Pons (tissue), 1 donor: ENCODE results near the gene MPC1L.
A peak's percentile ranks its signal among the peaks of the same experiment; 100 is the strongest.
"Not testable (repeated sequence)": the region's sequence is repeated elsewhere in the genome, so short reads cannot be mapped to it uniquely, and the experiment has no call there.

Experiments
- DNase-seq: peaks from one replicate; pipeline ENCODE4 v3.0.0-alpha.2; 2016; ENCODE audit warnings: low spot score

Gene MPC1L

DNA sequence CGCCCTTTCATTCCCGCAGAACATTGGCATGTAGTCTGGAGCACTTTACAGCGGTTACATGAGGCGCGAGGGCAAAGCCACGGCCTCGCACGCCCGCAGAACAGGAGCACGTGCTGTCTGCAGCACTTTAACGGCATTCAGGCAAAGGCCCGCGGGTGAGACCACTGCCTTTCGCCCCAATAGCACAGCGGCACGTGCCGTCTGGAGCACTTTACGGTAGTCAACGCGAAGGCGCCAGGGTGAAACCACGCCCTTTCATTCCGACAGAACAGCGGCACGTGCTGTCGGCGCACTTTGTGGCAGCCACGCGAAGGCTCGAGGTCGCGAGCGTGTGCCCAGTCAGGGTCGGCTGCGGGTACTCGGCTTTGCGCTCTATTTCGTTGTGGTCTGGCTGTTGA, at the start of gene MPC1L:
Gene MPC1L, plus strand, starts transcription at position 290 of the 398 bp plus-strand sequence. CDS start 138 bp downstream, outside the sequence.
- no peak for DNase-seq

DNA sequence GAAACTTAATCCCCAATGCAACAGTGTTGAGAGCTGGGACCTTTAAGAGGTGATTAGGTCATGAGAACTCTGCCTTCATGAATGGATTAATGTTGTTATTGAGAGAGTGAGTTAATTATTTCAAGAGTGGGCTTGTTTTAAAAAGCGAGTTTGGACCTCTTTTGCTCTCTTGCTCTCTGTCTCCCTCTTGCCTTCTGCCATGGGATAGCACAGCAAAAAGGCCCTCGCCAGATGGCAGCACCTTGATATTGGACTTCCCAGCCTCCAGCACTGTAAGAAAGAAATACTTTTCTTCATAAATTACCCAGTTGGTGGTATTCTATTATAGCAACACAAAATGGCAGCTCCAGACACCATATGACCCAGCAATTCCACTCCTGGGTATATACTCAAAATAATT, 49.5 kb upstream of the MPC1L start:
- DNase-seq: no peak

DNA sequence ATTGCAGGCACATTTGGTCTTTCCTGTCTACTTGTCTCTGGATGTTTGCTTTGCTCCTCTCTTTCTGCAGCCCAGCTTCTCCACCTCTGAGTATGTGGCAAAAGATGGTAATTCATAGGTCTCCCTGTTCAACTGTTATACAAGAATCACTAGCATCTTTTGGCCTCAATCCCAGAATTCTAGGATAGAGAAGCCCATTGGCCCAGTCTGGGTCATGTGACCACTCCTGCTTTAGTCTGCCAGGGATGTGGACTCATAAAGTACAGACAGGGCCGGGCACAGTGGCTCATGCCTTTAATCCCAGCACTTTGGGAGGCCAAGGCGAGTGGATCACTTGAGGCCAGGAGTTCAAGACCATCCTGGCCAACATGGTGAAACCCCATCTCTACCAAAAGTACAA, 47.8 kb upstream of the MPC1L start:
- peak; percentile 66 for DNase-seq

DNA sequence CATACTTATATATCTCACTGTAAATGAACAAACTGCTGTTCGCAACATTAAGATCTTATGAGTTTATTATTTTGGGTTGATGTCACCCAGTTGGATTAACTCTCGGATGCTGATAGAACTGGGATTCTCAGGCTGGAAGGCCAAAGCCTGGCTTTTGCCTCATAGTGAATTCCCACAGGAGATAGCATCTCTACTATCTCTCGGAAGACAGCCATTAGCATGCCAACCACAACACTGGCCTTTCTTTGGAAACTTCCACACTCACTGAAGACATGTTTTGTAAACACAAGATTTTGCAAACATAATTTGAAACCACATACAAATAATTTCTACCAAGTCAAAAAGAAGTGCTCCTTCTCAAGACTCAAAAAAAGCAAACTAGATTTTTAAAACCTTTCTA, 46.9 kb upstream of the MPC1L start:
- DNase-seq: no peak

DNA sequence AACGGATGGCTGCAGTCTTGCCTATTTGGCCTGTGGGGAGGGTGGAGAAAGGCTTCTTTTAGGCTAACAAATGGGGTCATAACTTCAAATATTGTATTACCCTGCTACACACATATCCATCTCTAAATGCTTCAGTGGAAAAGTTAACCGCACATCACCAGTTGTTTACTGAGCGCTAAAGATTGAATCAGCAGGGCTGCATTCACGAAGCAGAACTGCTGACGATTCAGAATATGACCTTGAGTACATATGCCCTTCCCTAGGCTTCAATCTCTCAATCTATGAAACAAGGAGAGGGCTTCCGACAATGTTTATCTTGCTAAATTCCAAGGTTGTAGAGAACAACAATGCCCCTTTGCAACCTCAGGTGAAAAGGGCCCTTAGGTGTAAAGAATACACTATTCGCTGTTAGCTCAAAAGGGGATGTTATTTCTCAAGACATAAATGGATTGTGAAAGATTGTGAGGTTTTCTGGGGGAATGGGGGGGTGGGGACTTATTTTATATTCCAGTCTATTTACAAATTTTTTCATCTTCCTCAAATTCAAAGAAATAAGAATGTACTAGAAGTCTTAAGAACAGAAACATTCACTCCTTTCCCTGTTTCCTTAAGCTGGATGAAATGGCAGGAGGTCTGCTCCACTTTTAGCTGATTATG, 45.1 kb upstream of the MPC1L start:
- DNase-seq: no peak

DNA sequence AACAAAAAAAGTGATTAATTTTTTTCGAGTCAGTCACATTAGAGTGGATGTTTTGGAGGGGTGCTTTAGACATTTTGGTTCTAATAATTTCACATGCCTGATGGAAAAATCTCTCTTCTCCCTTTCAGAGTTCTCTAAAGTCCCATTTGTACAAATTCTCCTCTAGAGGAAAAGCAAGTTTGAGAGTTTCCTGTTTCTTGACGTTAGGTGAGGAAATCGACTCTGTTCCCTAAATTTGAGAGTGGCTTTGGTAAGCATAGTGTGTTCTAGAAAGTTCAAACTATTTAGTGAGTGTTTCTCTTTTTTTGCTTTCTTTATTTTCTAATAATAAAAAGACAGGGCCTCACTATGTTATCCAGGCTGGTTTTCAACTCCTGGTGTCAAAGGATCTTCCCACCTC, 44.1 kb upstream of the MPC1L start:
- DNase-seq: peak; percentile 13

DNA sequence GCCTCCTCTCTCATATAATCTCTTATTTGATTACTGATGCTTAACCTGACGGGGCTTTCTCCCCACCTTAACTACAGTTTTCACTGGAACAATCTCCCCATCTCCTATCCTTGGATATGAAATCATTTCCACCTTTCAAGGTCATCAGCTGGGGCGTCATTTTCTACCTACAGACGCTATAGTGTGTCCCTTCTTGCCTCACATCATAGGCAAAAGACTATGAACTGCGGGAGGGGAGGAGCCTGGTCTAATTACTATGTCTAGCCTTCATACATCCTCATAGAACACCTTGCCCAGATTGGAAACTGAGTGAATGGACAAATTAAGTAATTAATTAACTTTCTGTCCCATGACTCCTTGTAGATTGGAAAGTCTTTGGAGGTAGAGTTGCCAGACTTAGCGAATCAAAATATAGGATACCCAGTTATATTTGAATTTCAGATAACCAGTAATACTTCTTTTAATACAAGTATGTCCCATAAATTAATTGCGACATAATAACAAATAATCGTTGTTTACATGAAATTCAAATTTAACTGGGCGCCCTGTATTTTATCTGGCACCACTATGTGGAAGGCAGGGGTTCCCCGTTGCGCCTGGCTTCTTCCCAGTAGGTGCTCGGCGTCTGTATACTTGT, 43.2 kb upstream of the MPC1L start:
- no peak for DNase-seq

DNA sequence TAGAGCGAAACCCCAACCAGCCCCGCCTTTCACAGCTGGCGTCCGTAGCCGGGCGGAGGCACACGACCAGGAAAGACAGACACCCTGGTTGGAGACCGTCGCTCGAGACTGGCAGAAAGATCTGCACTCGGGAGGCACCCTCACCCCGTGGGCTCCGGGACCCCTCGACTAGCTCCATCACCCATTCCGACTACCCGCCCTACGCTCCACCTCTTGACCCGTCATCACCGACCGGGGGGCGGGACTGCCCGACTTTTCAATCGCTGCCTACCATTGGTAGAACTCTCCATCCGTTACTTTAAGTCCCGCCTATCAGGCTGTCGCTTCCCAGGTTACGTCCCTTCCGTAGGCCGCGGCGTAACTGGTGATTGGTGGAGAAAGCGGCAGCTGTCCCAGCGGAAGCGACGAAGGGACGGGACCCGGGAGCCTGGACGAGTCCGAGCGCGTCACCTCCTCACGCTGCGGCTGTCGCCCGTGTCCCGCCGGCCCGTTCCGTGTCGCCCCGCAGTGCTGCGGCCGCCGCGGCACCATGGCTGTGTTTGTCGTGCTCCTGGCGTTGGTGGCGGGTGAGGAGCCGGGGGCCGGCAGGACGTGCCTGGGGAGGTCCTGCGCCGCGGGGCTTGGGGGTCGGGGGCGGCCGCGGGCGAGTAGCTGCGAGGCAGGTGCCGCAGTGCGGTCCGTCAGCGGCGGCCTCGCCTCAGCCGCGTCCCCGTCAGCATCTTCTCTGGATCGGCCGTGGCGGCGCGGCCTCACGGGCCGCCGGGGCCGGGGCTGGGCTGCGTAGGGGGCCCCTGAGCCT, 42.5 kb upstream of the MPC1L start, which contains the start of gene ATP6AP2:
Gene ATP6AP2, plus strand, starts transcription at position 434 of the 799 bp plus-strand sequence. Its CDS starts 96 bp downstream, at position 530.
- DNase-seq: peak; percentile 94

DNA sequence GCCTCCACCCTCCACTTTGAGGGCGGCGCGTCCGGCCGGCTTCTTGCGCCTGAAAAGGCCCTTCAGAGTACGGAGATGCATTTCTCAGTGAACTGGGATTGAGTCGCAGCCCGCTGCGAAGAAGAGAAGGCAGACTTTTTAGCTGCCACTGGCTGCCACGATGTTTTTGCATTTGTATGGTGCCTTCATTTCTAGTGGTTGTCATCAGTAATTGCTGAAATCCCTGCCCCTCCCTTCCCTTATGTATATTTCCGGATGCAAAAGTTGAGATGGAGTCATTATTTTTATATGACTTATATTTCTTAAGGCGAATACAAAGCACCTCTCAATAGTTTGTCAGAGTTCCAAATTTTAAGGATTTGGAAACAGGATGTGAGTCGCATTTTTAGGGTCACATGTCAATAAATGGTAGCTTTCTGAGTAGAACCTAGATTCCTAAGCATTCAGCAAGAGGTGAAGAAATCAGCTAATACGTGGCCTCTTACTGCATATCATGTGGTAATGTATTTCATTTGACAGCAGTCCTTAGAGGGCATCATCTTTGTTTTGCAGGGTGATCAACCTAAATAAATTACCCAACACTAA, 41.8 kb upstream of the MPC1L start:
- no peak for DNase-seq

DNA sequence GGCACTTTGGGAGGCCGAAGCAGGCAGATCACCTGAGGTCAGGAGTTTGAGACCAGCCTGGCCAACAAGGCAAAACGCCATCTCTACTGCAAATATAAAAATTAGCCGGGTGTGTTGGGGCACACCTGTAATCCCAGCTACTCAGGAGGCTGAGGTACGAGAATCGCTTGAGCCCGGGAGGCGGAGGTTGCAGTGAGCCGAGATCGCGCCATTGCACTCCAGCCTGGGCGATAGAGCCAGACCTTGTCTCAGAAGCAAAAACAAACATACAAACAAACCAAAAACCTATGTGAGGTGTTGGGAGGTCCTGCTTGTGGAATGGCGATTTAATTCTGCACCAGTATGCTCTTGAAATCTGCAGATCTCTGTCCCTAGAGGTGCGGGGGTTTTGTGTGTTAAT, 41.0 kb upstream of the MPC1L start:
- not testable (repeated sequence) for DNase-seq

DNA sequence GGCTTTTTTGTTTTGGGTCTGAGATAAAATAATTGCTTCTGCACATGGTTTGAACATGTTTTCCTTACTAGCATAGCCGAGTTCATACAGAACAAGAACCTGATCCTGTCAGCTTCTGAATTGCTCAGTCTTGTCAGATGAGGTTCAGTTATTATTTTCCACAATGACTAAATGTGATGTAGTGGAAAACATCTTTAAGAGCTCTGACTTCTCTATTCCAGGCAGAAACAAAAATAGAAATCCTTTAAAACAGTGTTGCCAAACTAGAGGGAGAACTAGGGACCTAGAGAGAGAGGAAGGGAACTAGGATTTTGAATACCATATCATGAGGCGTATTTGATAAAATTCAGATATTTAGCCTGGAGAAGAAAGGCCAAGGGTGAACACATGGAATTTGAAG, 40.4 kb upstream of the MPC1L start:
- no peak for DNase-seq

DNA sequence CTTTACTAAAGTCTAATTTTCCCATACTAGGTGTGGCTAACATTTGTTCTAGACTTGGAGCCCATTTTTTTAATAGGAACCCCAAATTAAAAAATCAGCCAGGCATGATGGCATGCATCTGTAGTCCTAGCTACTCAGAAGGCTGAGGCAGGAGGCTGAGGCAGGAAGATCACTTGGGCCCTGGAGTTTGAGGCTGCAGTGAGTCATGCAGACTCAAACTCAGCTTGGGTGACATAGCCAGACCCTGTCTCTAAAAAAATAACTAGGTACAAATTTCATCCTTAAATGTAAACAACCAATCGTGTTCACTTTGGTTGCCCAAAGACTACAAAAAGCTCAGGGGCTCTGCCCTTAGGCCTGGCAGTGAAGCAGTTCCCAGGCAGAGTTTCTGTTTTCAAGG, 35.6 kb upstream of the MPC1L start:
- not testable (repeated sequence) for DNase-seq

DNA sequence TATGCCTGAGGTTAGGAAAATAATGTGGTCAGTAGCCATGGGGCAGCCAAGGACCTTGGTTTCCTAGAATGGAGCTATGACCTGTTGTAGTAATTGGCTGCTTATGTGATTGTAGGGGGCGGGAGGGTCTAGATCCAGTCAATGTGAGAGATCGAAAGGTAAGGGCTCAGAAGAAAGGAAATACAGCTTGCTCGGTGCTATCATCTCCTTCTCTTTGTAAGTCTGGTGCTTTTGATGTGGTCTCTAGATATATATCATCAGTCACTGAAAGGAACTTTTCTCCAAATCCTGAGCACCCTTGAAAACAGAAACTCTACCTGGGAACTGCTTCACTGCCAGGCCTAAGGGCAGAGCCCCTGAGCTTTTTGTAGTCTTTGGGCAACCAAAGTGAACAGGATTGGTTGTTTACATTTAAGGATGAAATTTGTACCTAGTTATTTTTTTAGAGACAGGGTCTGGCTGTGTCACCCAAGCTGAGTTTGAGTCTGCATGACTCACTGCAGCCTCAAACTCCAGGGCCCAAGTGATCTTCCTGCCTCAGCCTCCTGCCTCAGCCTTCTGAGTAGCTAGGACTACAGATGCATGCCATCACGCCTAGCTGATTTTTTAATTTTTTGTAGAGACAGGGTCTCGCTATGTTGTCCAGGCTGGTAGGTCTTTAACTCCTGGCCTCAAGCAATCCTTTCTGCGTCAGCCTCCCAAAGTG, 33.5 kb upstream of the MPC1L start:
- not testable (repeated sequence) for DNase-seq

DNA sequence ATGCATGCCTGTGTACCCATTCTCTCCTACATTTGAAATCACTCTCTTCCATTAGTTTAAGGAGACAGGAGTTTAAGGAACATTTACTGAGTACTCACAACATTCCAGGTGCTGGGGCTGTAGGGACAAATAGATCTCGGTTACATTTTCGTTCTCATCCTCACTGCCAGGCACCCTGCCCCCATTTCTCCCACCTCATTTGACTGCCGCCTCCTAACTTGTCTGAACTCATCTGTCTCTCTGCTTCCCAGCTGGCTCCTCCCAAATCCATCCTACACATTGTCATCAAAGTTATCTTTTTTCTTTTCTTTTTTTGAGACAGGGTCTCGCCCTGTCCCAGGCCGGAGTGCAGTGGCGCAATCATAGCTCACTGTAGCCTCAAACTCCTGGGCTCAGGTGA, 19.8 kb upstream of the MPC1L start:
- no peak for DNase-seq

DNA sequence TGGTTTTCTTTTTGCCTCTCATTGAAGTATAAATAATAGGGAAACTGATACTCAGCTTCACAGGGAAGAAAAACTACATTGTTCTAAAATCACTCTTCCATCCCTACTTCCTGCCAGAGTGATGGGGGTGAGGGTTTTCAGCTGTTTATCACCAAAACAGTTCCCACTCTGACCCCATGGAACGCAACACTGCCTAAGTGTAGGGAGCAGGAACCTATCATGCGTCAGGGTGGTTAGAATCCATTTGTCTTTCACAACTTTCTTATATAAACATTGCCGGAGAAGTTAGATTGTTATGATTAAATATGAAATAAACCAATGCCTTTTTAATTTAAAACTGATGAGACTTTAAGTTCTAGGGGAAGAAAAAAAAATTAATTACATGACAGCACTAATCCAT, 15.8 kb upstream of the MPC1L start:
- no peak for DNase-seq

DNA sequence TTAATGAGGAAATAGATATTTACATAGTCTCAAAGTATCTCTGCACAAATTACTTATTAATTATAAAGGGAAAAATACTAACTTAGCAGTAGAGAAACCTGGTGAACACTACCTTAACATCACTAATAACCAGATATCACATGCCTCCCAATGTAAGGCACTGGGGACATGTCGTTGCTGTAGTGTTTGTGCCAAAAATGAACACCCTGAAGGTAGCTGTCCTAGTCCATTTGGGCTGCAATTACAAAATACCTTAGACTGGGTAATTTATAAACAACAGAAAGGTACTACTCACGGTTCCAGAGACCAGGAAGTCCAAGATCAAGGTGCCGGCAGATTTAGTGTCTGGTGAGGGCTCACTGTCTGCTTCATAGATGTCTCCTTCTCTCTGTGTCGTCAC, 10.7 kb upstream of the MPC1L start:
- DNase-seq: no peak

DNA sequence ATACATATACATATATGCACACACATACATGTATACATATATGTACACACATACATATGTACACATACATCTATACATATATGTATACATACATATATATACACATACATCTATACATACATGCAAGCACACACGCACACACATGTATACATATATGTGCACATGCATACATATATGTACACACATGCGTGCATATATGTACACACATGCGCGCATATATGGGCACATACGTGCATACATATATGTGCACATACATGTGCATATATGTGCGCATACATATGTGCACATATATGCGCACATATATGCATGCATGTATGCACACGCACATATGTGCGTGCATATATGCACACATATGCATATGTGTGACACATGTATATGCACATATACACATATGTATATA, 7.3 kb upstream of the MPC1L start:
- no peak for DNase-seq

DNA sequence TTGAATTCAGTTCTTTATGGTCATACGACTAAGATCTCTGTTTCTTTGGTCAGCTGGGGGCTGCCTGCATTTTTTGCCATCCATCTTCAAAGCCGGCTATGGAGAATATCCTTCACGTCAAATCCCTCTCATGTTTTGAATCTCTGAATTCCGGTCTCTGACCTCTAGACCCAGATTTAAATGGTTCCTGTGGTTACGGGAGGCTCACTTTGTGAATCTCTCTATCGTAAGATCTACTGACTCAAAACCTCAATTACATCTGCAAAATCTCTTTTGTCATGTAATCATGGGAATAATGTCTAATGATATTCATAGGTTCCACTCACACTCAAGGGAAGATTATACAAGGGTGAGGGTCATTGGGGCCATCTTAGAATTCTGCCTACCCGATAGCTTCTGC, 5.7 kb upstream of the MPC1L start:
- no peak for DNase-seq

DNA sequence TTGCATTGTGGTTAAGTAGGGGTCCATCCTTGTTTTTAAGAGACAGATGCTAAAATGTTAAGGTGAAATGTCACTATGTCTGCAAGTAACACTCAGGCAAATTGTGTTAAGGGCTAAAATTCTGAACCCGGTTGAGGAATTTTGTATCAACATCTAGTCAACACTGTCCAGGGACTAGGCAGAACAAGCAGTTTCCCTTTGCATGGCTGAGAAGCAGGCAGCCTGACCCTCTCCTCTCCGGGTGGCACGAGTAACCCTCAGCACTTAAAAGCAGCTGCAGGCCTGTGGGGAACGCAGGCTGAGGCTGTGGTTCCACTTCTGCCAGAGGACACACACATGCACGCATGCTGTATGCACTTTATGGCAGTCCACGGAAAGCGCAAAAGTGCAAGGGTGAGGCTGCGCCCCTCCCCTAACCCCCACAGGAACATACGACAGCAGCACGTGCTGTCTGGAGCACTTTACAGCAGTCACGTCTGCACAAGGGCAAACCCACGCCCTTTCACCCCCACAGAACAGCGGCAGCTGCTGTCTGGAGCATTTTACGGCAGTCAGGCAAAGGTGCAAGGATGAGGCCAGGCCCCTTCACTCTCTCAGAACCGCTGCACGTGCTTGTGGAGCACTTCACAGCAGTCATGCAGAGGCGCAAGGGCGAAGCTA, 619 bp upstream of the MPC1L start:
- no peak for DNase-seq

DNA sequence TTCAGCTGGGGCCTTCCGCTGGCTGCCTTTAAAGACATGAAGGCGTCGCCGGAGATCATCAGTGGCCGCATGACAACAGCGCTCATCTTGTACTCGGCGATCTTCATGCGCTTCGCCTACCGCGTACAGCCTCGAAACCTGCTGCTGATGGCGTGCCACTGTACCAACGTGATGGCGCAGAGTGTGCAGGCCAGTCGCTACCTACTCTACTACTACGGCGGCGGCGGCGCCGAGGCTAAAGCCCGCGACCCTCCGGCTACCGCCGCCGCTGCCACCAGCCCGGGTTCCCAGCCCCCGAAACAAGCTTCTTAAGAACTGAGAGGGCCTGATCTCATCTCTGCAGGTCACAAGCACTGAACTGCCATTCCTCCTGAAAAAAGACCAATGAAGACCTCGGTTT, 437 bp downstream of the MPC1L start:
- DNase-seq: no peak

DNA sequence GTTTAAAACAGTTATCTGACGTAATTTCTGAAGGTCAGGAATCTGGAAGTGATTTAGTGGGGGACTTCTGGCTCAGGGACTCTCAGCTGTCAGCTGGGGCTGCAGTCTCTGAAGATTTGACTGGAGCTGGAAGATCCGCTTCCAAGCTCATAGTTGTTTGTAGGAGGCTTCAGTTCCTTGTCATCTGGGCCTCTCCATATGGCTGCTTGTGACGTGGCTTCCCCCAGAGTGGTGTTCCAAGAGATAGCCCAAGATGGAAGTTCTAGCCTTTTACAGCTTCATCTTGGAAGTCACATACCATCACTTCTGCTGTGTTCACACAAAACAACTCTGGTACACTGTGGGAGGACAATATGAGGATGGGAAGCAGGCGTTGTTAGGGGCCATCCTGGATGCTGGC, 2.1 kb downstream of the MPC1L start:
- DNase-seq: no peak

DNA sequence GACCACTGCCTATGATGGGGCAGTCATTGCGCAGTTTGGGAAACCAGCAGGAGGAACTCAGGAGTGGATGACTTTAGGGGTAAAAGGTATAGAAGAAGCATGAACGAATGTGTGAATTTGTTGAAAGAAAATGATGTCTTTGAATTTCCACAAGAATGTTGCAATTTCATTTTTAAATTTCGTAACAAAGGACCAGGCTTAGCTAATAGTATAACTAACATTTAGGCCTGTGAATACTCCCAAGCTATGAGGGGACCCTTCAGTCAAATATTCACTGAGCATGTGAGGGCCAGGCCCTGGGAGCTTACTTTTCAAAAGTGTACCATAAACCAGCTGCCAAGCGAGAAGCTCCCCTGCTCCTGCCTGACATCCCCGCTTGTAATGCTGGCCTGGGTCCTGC, 5.3 kb downstream of the MPC1L start:
- DNase-seq: no peak
